Neural progenitor cell (in vitro differentiated cells): ENCODE data around the gene CNPY1.

Experiments
- EZH2 ChIP-seq: fragments of 200-600 bp; sonication (generic); IDR thresholded peaks from 2 replicates; pipeline ENCODE4 v1.6.1; 2017; ENCODE audit warnings: antibody characterized with exemption, mild to moderate bottlenecking, moderate library complexity
- TF ChIP-seq, protein P1 (sequence below): fragments of 200-600 bp; sonication (generic); IDR thresholded peaks from 2 replicates; pipeline ENCODE4 v1.5.1; 2017; ENCODE audit warnings: antibody characterized with exemption, mild to moderate bottlenecking

DNA sequence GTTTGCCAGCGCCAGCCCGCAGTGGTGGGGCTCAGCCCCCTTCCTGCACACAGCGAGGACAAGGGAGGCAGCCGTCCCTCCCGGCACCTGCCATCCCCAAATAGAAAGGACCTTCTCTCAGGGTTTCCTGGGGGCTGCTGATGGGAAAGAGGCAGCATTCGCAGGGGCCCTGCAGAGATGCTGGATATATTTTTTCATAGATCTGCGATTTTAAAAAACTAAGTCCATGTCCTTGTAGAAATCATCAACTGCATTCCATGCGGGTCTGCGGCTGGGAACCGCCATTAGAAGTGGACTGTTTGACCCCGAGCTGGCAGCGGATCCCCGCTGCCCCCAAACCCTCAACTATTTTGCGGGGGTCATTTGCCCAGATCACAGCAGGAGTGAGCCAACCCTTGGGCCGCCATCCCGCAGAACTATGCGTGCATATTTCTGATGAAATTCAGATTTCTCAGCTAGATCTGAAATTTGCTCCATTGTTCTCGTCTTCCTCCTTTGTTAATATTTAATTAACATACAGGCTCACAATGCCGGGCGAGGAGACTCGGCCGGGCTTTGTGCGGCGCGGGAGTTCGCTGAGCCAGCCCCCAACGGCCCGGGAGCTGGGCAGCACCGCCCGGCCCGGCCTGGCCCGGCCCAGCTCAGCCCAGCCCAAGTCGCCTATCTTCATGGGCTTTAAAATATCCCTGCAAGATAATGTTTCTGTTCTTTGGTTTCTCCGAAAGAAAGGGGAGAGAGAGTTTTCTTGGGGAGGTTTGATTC is 86.5 kb downstream of the CNPY1 start:
- peak; percentile 92 for TF ChIP-seq EZH2
- TF ChIP-seq, protein P1, sequence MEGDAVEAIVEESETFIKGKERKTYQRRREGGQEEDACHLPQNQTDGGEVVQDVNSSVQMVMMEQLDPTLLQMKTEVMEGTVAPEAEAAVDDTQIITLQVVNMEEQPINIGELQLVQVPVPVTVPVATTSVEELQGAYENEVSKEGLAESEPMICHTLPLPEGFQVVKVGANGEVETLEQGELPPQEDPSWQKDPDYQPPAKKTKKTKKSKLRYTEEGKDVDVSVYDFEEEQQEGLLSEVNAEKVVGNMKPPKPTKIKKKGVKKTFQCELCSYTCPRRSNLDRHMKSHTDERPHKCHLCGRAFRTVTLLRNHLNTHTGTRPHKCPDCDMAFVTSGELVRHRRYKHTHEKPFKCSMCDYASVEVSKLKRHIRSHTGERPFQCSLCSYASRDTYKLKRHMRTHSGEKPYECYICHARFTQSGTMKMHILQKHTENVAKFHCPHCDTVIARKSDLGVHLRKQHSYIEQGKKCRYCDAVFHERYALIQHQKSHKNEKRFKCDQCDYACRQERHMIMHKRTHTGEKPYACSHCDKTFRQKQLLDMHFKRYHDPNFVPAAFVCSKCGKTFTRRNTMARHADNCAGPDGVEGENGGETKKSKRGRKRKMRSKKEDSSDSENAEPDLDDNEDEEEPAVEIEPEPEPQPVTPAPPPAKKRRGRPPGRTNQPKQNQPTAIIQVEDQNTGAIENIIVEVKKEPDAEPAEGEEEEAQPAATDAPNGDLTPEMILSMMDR: no peak
